HUES48 (cell line): ENCODE measurements around the gene GTF3C5.

Source experiments
- H3K27ac ChIP-seq: one replicate; pipeline ENCODE4 v1.7.0; 2013; ENCODE audit warnings: low read depth, low read length, inconsistent platforms
- H3K27me3 ChIP-seq: 2 replicates; pipeline ENCODE4 v1.6.1; 2013; ENCODE audit warnings: mild to moderate bottlenecking, low read length; ENCODE audit not compliant: control insufficient read depth, insufficient read depth
- H3K36me3 ChIP-seq: 2 replicates; pipeline ENCODE4 v1.6.1; 2013; ENCODE audit warnings: low read length; ENCODE audit not compliant: control insufficient read depth, insufficient read depth
- H3K4me1 ChIP-seq: 2 replicates; pipeline ENCODE4 v1.6.1; 2013; ENCODE audit warnings: mild to moderate bottlenecking, low read length; ENCODE audit not compliant: control insufficient read depth, insufficient read depth
- H3K4me3 ChIP-seq: 2 replicates; pipeline ENCODE4 v1.5.1; 2013; ENCODE audit warnings: mild to moderate bottlenecking, low read depth, low read length
- H3K9ac ChIP-seq: 2 replicates; pipeline ENCODE4 v1.6.1; 2013; ENCODE audit warnings: mild to moderate bottlenecking, low read depth, low read length, moderate library complexity
- H3K9me3 ChIP-seq: 2 replicates; pipeline ENCODE4 v1.6.1; 2013; ENCODE audit warnings: low read length; ENCODE audit not compliant: control insufficient read depth, insufficient read depth

The GTF3C5 gene

DNA sequence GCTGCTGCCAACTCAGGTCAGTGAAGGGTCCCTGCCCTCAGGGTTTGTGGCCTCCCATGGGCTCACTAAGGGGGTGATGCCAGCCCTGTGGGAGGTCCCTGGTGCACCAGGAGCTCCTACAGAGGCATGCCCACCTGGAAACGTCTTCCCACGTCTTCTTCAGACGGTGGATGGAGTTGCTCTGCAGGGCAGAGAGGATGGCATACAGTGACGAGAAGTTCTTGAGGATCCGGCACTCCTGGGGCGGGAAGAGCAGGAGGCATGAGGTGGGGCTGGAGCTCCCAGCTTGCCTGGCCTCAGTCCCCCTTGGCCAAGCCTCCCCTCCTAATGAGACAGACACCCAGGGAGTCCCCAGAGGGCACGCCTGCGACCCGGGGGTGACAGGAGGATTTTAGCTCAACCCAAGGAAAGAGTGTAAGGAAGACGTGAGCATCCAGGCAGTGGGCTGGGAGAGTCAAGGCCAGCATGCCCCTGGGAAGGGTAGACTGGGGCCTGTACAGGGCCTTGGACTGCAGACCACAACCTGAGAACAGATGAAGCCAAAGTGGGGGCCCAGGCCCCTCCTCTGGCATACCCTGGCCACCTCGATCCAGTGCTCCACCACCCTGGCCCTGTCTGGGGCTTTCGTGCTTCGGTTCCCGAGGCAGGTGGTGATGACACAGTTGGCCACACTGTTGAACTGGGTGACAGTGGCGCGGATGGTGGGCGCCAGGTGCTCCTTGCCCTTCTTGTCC is 75.9 kb downstream of the GTF3C5 start:
- no peak overlapping the region for H3K27ac ChIP-seq
- peaks cover 42% of the 10 kb centered on the region for H3K36me3 ChIP-seq
- H3K27me3 ChIP-seq: no peaks in the 10 kb centered on the region
- no peaks in the 10 kb centered on the region for H3K9me3 ChIP-seq
- H3K9ac ChIP-seq: no peak overlapping the region
- peaks cover 4% of the 10 kb centered on the region; the same call in 1 of the 2 replicates for H3K4me1 ChIP-seq
- no peak overlapping the region for H3K4me3 ChIP-seq

DNA sequence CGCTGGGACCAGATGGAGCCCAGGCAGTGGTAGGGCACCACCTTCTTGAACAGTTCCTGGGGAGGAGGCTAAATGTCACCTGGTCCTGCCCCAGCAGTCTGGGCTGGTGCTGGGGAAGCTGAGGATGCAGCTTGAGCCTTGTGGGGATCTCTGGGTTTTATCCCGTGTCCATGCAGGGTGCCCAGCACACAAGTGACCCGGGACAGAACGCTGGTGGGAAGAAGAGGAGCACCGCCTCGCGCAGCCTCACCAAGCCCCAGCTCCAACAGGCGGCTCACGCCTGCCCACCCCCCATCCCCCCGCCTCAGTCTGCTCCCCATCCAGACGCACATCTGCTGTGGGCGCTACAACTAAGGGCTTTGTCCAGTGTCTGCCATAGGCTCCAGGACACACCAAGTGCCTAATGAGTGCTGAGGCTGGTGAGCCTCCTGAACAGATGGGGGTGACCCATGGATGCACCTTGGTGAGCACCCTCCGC is 76.5 kb downstream of the GTF3C5 start:
- H3K27me3 ChIP-seq: no peaks in the 10 kb centered on the region
- H3K27ac ChIP-seq: no peak overlapping the region
- peaks cover 4% of the 10 kb centered on the region; the same call in 1 of the 2 replicates for H3K4me1 ChIP-seq
- H3K4me3 ChIP-seq: no peak overlapping the region
- peaks cover 35% of the 10 kb centered on the region for H3K36me3 ChIP-seq
- no peak overlapping the region for H3K9ac ChIP-seq
- no peaks in the 10 kb centered on the region for H3K9me3 ChIP-seq
